ENCODE results near the gene ALG5. TPM values are rescaled to one million over a fixed set of nuclear protein-coding genes. Genes with fewer than 3 reads are reported as not detected.

ALG5 gene
- polyA plus RNA-seq, 1 of the 3 experiments (the other 2 are of a cell fraction) = 24.2 TPM

DNA sequence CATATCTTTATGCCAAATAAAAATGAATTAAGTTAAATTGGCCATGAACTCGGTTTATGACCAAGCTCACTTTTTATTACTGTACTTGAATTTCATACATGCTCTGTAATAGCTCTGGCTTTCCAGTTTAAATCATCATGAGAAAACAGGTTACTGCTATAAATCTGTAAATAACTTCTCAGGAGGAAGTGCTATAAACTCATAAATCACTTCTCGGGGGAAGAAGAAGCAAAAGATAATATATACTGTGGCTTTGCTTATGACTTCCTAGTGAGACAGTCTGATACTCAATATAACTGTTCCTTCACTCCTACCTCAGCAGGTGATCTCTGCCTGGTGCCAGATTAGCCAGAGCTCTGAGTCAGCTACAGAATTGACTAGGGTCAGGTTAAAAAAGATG is 47.9 kb upstream of the ALG5 start:
- Histone ChIP-seq H3K9me3 (no peaks in the 10 kb centered on the region), H3K36me3 (replicated peaks in 1 of 2; ENCODE audit: control insufficient read depth in 1 of 2, insufficient read depth in 2 of 2, low read length in 1 of 2) (peaks cover 80 to 88% of the 10 kb centered on the region in 2 experiments), H3K4me2 (no peak overlapping the region), H3K27me3 (ENCODE audit: insufficient read depth) (no peaks in the 10 kb centered on the region), H2AFZ (ENCODE audit: low read depth) (no peak overlapping the region), H4K20me1 (ENCODE audit: insufficient read depth) (peaks cover 33% of the 10 kb centered on the region), H3K27ac (ENCODE audit: low read depth in 2 of 2, low read length in 1 of 2) (no peak overlapping the region), H3K4me1 (ENCODE audit: control insufficient read depth in 1 of 2, insufficient read depth in 2 of 2, low read depth in 1 of 2, low read length in 1 of 2) (peaks cover 0 to 6% of the 10 kb centered on the region in 2 experiments; a peak in 1 of 4 replicates), H3K4me3 (ENCODE audit: low read depth in 2 of 2, low read length in 1 of 2) (no peak overlapping the region), H3K79me2 (ENCODE audit: insufficient read depth) (peaks cover 62% of the 10 kb centered on the region), H3K9ac (no peak overlapping the region), H3F3A (replicated peaks; ENCODE audit: insufficient read depth) (peaks cover 16% of the 10 kb centered on the region), H3K9me2 (no peaks in the 10 kb centered on the region)
- ChIA-PET POLR2A (no interaction called here), CTCF (interaction anchor here (2.1 to 2.6 kb wide), 2 partner anchors 8 to 12 kb away, joined by 5 to 10 read pairs; no protein-coding TSS in a partner anchor)
- no peak for DNase-seq
- WGBS (ENCODE audit: low lambda C conversion rate) = 91% methylated on average over 2 of the region's 2 CpGs
- no peak for TF ChIP-seq NRF1 (IDR thresholded peaks at IDR 0.05; ENCODE audit: low read depth, low read length)
- TF ChIP-seq FOXJ3 (CRISPR knock-in tag; IDR thresholded peaks at IDR 0.05) = no peak

DNA sequence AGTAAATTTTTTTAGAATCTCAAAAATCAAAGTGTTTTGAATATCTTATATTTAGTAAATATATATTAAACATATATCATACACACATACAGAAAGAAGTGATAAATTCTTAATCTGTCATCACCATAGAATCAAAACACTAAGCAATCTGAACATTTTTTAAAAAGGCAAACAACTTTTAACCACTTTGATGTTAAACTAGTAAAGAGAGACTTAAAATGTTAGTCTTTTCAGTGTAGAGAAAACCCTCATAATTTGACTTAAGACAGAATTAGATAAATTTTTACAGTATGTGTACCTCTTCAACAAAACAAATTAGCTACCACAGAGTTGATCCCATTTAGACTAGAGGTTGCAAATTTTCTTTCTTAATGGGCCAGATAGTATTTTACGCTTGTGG is 46.9 kb upstream of the ALG5 start:
- POLR2A ChIA-PET = no interaction called here
- no peak for TF ChIP-seq EP300 (IDR thresholded peaks at IDR 0.05; ENCODE audit: borderline replicate concordance in 1 of 2, low read depth in 1 of 2, low read length in 1 of 2)
- no peak for TF ChIP-seq FOXM1 (IDR thresholded peaks at IDR 0.05; ENCODE audit: low read depth)
- TF ChIP-seq, protein P1, sequence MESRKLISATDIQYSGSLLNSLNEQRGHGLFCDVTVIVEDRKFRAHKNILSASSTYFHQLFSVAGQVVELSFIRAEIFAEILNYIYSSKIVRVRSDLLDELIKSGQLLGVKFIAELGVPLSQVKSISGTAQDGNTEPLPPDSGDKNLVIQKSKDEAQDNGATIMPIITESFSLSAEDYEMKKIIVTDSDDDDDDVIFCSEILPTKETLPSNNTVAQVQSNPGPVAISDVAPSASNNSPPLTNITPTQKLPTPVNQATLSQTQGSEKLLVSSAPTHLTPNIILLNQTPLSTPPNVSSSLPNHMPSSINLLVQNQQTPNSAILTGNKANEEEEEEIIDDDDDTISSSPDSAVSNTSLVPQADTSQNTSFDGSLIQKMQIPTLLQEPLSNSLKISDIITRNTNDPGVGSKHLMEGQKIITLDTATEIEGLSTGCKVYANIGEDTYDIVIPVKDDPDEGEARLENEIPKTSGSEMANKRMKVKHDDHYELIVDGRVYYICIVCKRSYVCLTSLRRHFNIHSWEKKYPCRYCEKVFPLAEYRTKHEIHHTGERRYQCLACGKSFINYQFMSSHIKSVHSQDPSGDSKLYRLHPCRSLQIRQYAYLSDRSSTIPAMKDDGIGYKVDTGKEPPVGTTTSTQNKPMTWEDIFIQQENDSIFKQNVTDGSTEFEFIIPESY (IDR thresholded peaks at IDR 0.05; ENCODE audit: borderline replicate concordance, low read depth) = no peak
- CTCF ChIA-PET = interaction anchor here (1.0 to 2.6 kb wide), 3 partner anchors 7 to 46 kb away, joined by 3 to 10 read pairs (median 3); no protein-coding TSS in a partner anchor
- Histone ChIP-seq H4K20me1 (ENCODE audit: insufficient read depth) (peaks cover 26% of the 10 kb centered on the region; the same call in 1 of the 2 replicates), H3K27me3 (ENCODE audit: insufficient read depth) (no peaks in the 10 kb centered on the region), H3K4me2 (no peak overlapping the region), H2AFZ (ENCODE audit: low read depth) (no peak overlapping the region), H3K9me2 (no peaks in the 10 kb centered on the region), H3K4me3 (ENCODE audit: low read depth in 2 of 2, low read length in 1 of 2) (no peak overlapping the region), H3K79me2 (ENCODE audit: insufficient read depth) (peaks cover 52% of the 10 kb centered on the region), H3K36me3 (replicated peaks in 1 of 2; ENCODE audit: control insufficient read depth in 1 of 2, insufficient read depth in 2 of 2, low read length in 1 of 2) (peaks cover 86 to 95% of the 10 kb centered on the region in 2 experiments), H3K27ac (ENCODE audit: low read depth in 2 of 2, low read length in 1 of 2) (no peak overlapping the region), H3F3A (replicated peaks; ENCODE audit: insufficient read depth) (peaks cover 16% of the 10 kb centered on the region), H3K9me3 (no peaks in the 10 kb centered on the region), H3K9ac (no peak overlapping the region), H3K4me1 (ENCODE audit: control insufficient read depth in 1 of 2, insufficient read depth in 2 of 2, low read depth in 1 of 2, low read length in 1 of 2) (peaks cover 0 to 6% of the 10 kb centered on the region in 2 experiments; a peak in 1 of 4 replicates)
- DNase-seq = no peak
- 95% methylated on average over 1 of the region's 1 CpG for WGBS (ENCODE audit: low lambda C conversion rate)

DNA sequence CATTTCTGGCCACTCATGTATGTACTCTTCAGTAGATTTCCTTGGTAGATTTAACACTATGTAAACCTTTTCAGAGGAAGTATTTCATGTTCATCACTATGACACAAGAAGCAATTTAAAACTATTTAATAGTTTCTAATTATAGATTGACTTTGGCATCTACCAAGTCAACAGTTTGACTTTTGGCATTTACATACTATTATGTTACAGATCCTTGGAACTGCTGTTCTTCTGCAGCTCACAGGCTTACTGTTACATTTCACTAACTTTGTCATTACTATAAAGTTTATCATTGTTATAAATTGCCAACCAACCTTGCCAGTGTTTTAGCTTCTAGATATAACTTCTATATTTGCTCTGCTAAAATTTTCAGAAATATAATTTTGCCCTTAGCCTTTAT is 41.6 kb upstream of the ALG5 start:
- H3K36me3 ChIP-seq (replicated peaks in 1 of 2; ENCODE audit: control insufficient read depth in 1 of 2, insufficient read depth in 2 of 2, low read length in 1 of 2) = peaks cover 90 to 97% of the 10 kb centered on the region in 2 experiments
- H3K27ac ChIP-seq (ENCODE audit: low read depth in 2 of 2, low read length in 1 of 2) = no peak overlapping the region
- no peaks in the 10 kb centered on the region for H3K9me2 ChIP-seq
- peaks cover 11% of the 10 kb centered on the region; the same call in 1 of the 2 replicates for H3K79me2 ChIP-seq (ENCODE audit: insufficient read depth)
- H3K4me1 ChIP-seq (ENCODE audit: control insufficient read depth in 1 of 2, insufficient read depth in 2 of 2, low read depth in 1 of 2, low read length in 1 of 2) = peaks cover 0 to 6% of the 10 kb centered on the region in 2 experiments; a peak in 1 of 4 replicates
- peaks cover 7% of the 10 kb centered on the region for H3F3A ChIP-seq (replicated peaks; ENCODE audit: insufficient read depth)
- no peaks in the 10 kb centered on the region for H3K27me3 ChIP-seq (ENCODE audit: insufficient read depth)
- H3K4me2 ChIP-seq = no peak overlapping the region
- no peaks in the 10 kb centered on the region for H4K20me1 ChIP-seq (ENCODE audit: insufficient read depth)
- H2AFZ ChIP-seq (ENCODE audit: low read depth) = no peak overlapping the region
- POLR2A ChIA-PET = interaction anchor here (0.6 kb wide), 1 partner anchor 76 kb away, joined by 4 read pairs; no protein-coding TSS in a partner anchor
- TF ChIP-seq RAD21 (IDR thresholded peaks at IDR 0.05; ENCODE audit: low read length) (no peak), EZH2phosphoT487 (IDR thresholded peaks at IDR 0.05; ENCODE audit: borderline replicate concordance, low read depth) (no peak), TEAD4 (IDR thresholded peaks at IDR 0.05; ENCODE audit: borderline replicate concordance, insufficient read depth) (no peak), CHD2 (IDR thresholded peaks at IDR 0.05; ENCODE audit: low read length, partially characterized antibody) (no peak), FOXJ3 (CRISPR knock-in tag; IDR thresholded peaks at IDR 0.05) (no peak), RCOR1 (IDR thresholded peaks at IDR 0.05; ENCODE audit: low read length) (no peak), EP300 (IDR thresholded peaks at IDR 0.05; ENCODE audit: borderline replicate concordance in 1 of 2, low read depth in 1 of 2, low read length in 1 of 2) (no peak), POLR2AphosphoS5 (IDR thresholded peaks at IDR 0.05; ENCODE audit: low read depth, low read length) (no peak), TCF12 (IDR thresholded peaks at IDR 0.05) (no peak)
- DNase-seq = no peak
- no peak overlapping the region for H3K4me3 ChIP-seq (ENCODE audit: low read depth in 2 of 2, low read length in 1 of 2)
- no peak overlapping the region for H3K9ac ChIP-seq
- CTCF ChIA-PET = interaction anchor here (1.1 kb wide), 1 partner anchor 29 kb away, joined by 5 read pairs; no protein-coding TSS in a partner anchor
- no peaks in the 10 kb centered on the region for H3K9me3 ChIP-seq

Data from SK-N-SH (cell line).